GM23338 (cell line): ENCODE data around the gene FNDC11. TPM values are rescaled to one million over a fixed set of nuclear protein-coding genes. Genes with fewer than 3 reads are reported as not detected.

Experiments used
- ATAC-seq: fragments of 200-7000 bp; cut with Tn5 transposase; 3 replicates; pipeline ENCODE4 v1.9.1; 2020
- DNase-seq: peaks from one replicate; pipeline ENCODE4 v3.0.0-alpha.2; 2015; ENCODE audit warnings: low spot score
- H2AFZ ChIP-seq: fragments of 200-600 bp; sonication (generic); 2 replicates; pipeline ENCODE4 v1.8.0; 2016; ENCODE audit warnings: antibody characterized with exemption, mild to moderate bottlenecking, moderate library complexity
- H3F3A ChIP-seq: fragments of 200-600 bp; sonication (generic); replicated peaks from 2 replicates; pipeline ENCODE4 v1.8.0; 2017; ENCODE audit warnings: antibody characterized with exemption, mixed run types, low read depth
- H3K27ac ChIP-seq: fragments of 200-600 bp; sonication (generic); 2 replicates; pipeline ENCODE4 v1.6.1; 2016; ENCODE audit warnings: low read depth
- H3K27me3 ChIP-seq: fragments of 200-600 bp; sonication (generic); 2 replicates; pipeline ENCODE4 v1.8.0; 2016; ENCODE audit warnings: mild to moderate bottlenecking, mixed run types, moderate library complexity; ENCODE audit not compliant: insufficient read depth
- H3K36me3 ChIP-seq: fragments of 200-600 bp; sonication (generic); 2 replicates; pipeline ENCODE4 v1.8.0; 2016; ENCODE audit warnings: mild to moderate bottlenecking; ENCODE audit not compliant: insufficient read depth
- H3K4me1 ChIP-seq: fragments of 200-600 bp; sonication (generic); 2 replicates; pipeline ENCODE4 v1.8.0; 2016; ENCODE audit warnings: mild to moderate bottlenecking, moderate library complexity; ENCODE audit not compliant: insufficient read depth
- H3K4me2 ChIP-seq: fragments of 200-600 bp; sonication (generic); 2 replicates; pipeline ENCODE4 v1.7.1; 2017; ENCODE audit warnings: mixed run types
- H3K4me3 ChIP-seq: fragments of 200-600 bp; sonication (generic); 2 replicates; pipeline ENCODE4 v1.6.1; 2016; ENCODE audit warnings: mixed run types
- H3K79me2 ChIP-seq: fragments of 200-600 bp; sonication (generic); replicated peaks from 2 replicates; pipeline ENCODE4 v1.8.0; 2017; ENCODE audit warnings: mild to moderate bottlenecking; ENCODE audit not compliant: insufficient read depth
- H3K9me2 ChIP-seq: fragments of 200-600 bp; sonication (generic); 2 replicates; pipeline ENCODE4 v1.8.0; 2017; ENCODE audit not compliant: insufficient read depth
- H4K20me1 ChIP-seq: fragments of 200-600 bp; sonication (generic); replicated peaks from 2 replicates; pipeline ENCODE4 v1.8.0; 2017; ENCODE audit warnings: mild to moderate bottlenecking; ENCODE audit not compliant: insufficient read depth
- H3K27ac Mint-ChIP-seq: 2 replicates; pipeline ENCODE4 v1.8.0; 2020; ENCODE audit warnings: inconsistent platforms, mild to moderate bottlenecking, moderate library complexity, mixed read lengths
- H3K27me3 Mint-ChIP-seq: 3 replicates; pipeline ENCODE4 v1.8.0; 2022; ENCODE audit warnings: low read depth, mild to moderate bottlenecking, moderate library complexity, mixed read lengths, inconsistent platforms; ENCODE audit not compliant: insufficient read depth, poor library complexity
- H3K36me3 Mint-ChIP-seq: 3 replicates; pipeline ENCODE4 v1.8.0; 2021; ENCODE audit warnings: low read depth, mild to moderate bottlenecking, inconsistent platforms, moderate library complexity, mixed read lengths
- H3K4me1 Mint-ChIP-seq: 3 replicates; pipeline ENCODE4 v1.8.0; 2020; ENCODE audit warnings: mild to moderate bottlenecking, inconsistent platforms, mixed read lengths
- H3K4me3 Mint-ChIP-seq: 3 replicates; pipeline ENCODE4 v1.8.0; 2021; ENCODE audit warnings: moderate library complexity, mild to moderate bottlenecking, inconsistent platforms, mixed read lengths
- H3K9me3 Mint-ChIP-seq: 3 replicates; pipeline ENCODE4 v1.8.0; 2020; ENCODE audit warnings: moderate library complexity, mild to moderate bottlenecking, inconsistent platforms, mixed read lengths
- CREB1 ChIP-seq: fragments of 250-450 bp; sonication (Bioruptor Pico); IDR thresholded peaks from 2 replicates; pipeline ENCODE4 v1.5.0; 2020; ENCODE audit warnings: low read depth, mild to moderate bottlenecking, moderate library complexity
- ETS1 ChIP-seq: IDR thresholded peaks from 2 replicates; pipeline ENCODE4 v1.6.1; 2016; ENCODE audit warnings: antibody characterized with exemption
- EZH2 ChIP-seq: fragments of 200-600 bp; sonication (generic); IDR thresholded peaks from one replicate; pipeline ENCODE4 v1.8.0; 2017; ENCODE audit warnings: antibody characterized with exemption, mild to moderate bottlenecking, low read depth; ENCODE audit not compliant: unreplicated experiment
- EZH2phosphoT487 ChIP-seq: fragments of 200-600 bp; sonication (generic); IDR thresholded peaks from one replicate; pipeline ENCODE4 v1.8.1; 2018; ENCODE audit warnings: antibody characterized with exemption; ENCODE audit not compliant: unreplicated experiment
- JUNB ChIP-seq: IDR thresholded peaks from one replicate; pipeline ENCODE4 v1.6.1; 2016; ENCODE audit warnings: antibody characterized with exemption; ENCODE audit not compliant: unreplicated experiment
- NANOG ChIP-seq: IDR thresholded peaks from 2 replicates; pipeline ENCODE4 v1.6.1; 2016; ENCODE audit warnings: antibody characterized with exemption, borderline replicate concordance
- POLR2AphosphoS5 ChIP-seq: IDR thresholded peaks from 2 replicates; pipeline ENCODE4 v1.6.1; 2016; ENCODE audit warnings: antibody characterized with exemption, low read depth
- REST ChIP-seq: IDR thresholded peaks from one replicate; pipeline ENCODE4 v1.6.1; 2018; ENCODE audit warnings: antibody characterized with exemption; ENCODE audit not compliant: unreplicated experiment
- STAT1 ChIP-seq: IDR thresholded peaks from one replicate; pipeline ENCODE4 v1.6.1; 2016; ENCODE audit warnings: antibody characterized with exemption; ENCODE audit not compliant: unreplicated experiment
- ZNF114 ChIP-seq: fragments of 250-450 bp; sonication (Bioruptor Pico); IDR thresholded peaks from 2 replicates; pipeline ENCODE4 v1.5.0; 2020; ENCODE audit warnings: mild to moderate bottlenecking, moderate library complexity
- ZNF331 ChIP-seq: fragments of 250-450 bp; sonication (Bioruptor Pico); IDR thresholded peaks from 2 replicates; pipeline ENCODE4 v1.5.0; 2020; ENCODE audit warnings: low read depth, mild to moderate bottlenecking, moderate library complexity
- polyA plus RNA-seq: library from polyadenylated mRNA; unstranded; fragments of >200 nt; fragmentation: Nextera tagmentation; extraction: Ambion mirVana; gene quantifications from 2 replicates; pipeline ENCODE4 v1.2.1, GENCODE V29; 2016
- total RNA-seq: library from RNA; depleted of rRNA; stranded (reverse); fragments of >200 nt; shearing (Covaris generic); gene quantifications from 2 replicates; pipeline ENCODE4 v1.2.3, GENCODE V29; 2014
- TF ChIP-seq, protein P1 (sequence below), 2 experiments: fragments of 200-600 bp in 1 of 2; sonication (generic) in 1 of 2; conservative IDR thresholded peaks; 2 replicates each; pipeline versions ENCODE4 v1.5.1 to v1.6.1; 2016 to 2017; ENCODE audit warnings: antibody characterized with exemption in 2 of 2, low read depth in 2 of 2, mild to moderate bottlenecking in 2 of 2, moderate library complexity in 1 of 2

FNDC11 gene
- total and polyA plus RNA-seq, 2 experiments from 2014 or later = 3.4 to 5.3 TPM

- Mint-ChIP-seq H3K4me3 (no peak overlapping the region), H3K27me3 (peaks cover 9% of the 10 kb centered on the region), H3K4me1 (peaks cover 8% of the 10 kb centered on the region), H3K27ac (no peak overlapping the region), H3K9me3 (no peaks in the 10 kb centered on the region; the same call in 2 of the 3 replicates), H3K36me3 (peaks cover 4% of the 10 kb centered on the region; the same call in 1 of the 3 replicates)
- DNase-seq (no peak), ATAC-seq (no peak)
- Histone ChIP-seq H3K27ac (no peak overlapping the region), H4K20me1 (no peaks in the 10 kb centered on the region), H3K9me2 (no peaks in the 10 kb centered on the region), H3K4me2 (no peak overlapping the region), H3K4me3 (no peak overlapping the region), H3K36me3 (no peaks in the 10 kb centered on the region), H3K79me2 (no peaks in the 10 kb centered on the region), H3F3A (no peaks in the 10 kb centered on the region), H2AFZ (no peak overlapping the region), H3K4me1 (no peaks in the 10 kb centered on the region), H3K27me3 (no peaks in the 10 kb centered on the region)
- TF ChIP-seq, protein P1, sequence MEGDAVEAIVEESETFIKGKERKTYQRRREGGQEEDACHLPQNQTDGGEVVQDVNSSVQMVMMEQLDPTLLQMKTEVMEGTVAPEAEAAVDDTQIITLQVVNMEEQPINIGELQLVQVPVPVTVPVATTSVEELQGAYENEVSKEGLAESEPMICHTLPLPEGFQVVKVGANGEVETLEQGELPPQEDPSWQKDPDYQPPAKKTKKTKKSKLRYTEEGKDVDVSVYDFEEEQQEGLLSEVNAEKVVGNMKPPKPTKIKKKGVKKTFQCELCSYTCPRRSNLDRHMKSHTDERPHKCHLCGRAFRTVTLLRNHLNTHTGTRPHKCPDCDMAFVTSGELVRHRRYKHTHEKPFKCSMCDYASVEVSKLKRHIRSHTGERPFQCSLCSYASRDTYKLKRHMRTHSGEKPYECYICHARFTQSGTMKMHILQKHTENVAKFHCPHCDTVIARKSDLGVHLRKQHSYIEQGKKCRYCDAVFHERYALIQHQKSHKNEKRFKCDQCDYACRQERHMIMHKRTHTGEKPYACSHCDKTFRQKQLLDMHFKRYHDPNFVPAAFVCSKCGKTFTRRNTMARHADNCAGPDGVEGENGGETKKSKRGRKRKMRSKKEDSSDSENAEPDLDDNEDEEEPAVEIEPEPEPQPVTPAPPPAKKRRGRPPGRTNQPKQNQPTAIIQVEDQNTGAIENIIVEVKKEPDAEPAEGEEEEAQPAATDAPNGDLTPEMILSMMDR (conservative IDR thresholded peaks at IDR 0.05; ENCODE audit: low read depth in 2 of 2) = no peak
- no peak for TF ChIP-seq NANOG
These were observed 14.3 kb upstream of the FNDC11 start for GRCh38 chr20:63539441-63540370.

DNA sequence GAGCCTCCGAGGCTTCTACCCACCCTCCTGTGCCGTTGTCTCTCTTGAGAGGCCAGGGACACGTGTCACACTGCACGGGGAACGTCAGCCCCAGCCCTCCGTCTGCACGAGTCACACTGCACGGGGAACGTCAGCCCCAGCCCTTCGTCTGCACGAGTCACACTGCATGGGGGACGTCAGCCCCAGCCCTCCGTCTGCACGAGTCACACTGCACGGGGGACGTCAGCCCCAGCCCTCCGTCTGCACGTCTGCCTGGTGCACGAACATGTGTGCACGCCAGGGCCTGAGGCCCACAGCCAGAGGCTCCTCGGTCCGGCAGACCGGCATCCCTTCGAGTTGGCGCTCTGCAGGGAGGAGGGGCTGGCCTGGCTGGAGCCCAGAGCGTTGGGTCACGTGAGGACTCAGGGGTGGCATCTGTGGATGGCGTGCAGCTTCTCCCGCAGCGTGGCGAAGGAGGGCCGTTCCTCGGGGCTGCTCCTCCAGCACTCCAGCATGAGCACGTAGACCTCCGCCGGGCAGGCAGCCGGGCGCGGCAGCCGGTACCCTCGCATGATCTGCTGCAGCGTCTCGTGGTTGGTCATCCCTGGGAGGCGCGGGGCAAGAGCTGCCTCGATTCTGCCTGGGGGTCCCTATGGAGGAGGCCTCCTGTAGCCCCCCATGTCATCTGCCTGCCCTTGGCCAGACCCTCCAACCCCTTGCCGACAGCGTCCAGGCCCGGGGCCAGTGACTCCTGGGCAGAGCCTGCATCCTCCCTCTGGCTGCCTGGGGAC, 13.4 kb upstream of the FNDC11 start:
- no peak for DNase-seq
- H3K4me1 ChIP-seq = no peaks in the 10 kb centered on the region
- no peaks in the 10 kb centered on the region for H3K27me3 ChIP-seq
- Mint-ChIP-seq H3K4me1 (peaks cover 6% of the 10 kb centered on the region), H3K4me3 (no peak overlapping the region), H3K27me3 (peaks cover 9% of the 10 kb centered on the region), H3K27ac (no peak overlapping the region), H3K36me3 (peaks cover 4% of the 10 kb centered on the region; the same call in 1 of the 3 replicates), H3K9me3 (no peaks in the 10 kb centered on the region; the same call in 2 of the 3 replicates)
- H3K27ac ChIP-seq = no peak overlapping the region
- no peaks in the 10 kb centered on the region for H3F3A ChIP-seq
- H2AFZ ChIP-seq = no peak overlapping the region
- no peaks in the 10 kb centered on the region for H3K79me2 ChIP-seq
- no peak overlapping the region for H3K4me3 ChIP-seq
- H3K36me3 ChIP-seq = no peaks in the 10 kb centered on the region
- no peak overlapping the region for H3K4me2 ChIP-seq
- H4K20me1 ChIP-seq = no peaks in the 10 kb centered on the region
- H3K9me2 ChIP-seq = no peaks in the 10 kb centered on the region
- no peak for ATAC-seq
- TF ChIP-seq STAT1 = no peak
- no peak for TF ChIP-seq POLR2AphosphoS5
- TF ChIP-seq NANOG = no peak
- TF ChIP-seq REST = no peak
- no peak for TF ChIP-seq CREB1
- no peak for TF ChIP-seq EZH2phosphoT487
- no peak for TF ChIP-seq ZNF331 (CRISPR knock-in tag)
- TF ChIP-seq ZNF114 (CRISPR knock-in tag) = no peak
- TF ChIP-seq EZH2 = no peak
- no peak for TF ChIP-seq ETS1
- TF ChIP-seq, protein P1 (conservative IDR thresholded peaks at IDR 0.05; ENCODE audit: low read depth in 2 of 2) = no peak
- no peak for TF ChIP-seq JUNB
